ENCODE measurements around the gene VWA8.

The VWA8 gene

DNA sequence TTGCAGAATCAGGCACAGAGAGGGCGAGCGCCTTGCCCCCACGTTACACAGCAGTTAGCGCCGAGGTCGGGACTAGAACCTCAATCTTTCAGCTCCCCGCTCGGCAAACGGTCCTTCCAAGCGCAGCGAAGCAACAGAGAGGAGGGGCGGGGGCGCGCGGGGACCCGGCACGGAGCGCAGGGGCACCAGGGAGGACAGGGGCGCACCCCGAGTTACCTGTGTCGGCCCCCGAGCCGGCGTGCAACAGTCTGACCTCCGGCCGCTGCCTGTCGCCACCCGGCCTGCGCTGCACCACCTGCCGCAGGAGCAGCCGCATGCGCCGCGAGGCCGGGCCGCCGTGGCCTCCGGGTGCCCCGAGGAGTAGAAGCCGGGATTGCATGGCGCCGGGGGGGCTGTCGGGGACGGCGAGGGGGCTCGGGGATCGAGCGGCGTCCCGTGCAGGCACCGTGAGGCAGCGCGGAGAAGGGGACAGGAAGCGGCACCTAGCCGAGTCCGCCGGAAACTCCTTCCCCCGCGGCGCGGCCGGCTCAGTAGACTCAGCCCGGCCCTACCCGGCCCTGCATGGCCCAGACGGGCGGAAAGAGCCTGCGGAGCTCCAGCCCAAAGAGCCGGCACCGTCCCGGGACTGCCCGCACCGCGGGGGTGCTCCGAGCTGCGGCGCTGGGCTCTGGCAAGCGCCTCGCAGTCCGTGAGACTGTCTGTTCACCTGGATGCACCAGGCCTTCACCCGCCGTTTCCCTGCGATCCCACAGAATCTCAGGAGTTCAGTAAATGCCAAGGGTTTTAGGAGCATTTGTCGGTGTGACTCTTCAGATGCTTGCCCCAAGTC lies at the start of gene VWA8:
Gene VWA8 (minus strand): TSS at position 473 of the 829 bp plus-strand sequence. CDS start 94 bp downstream, at position 379.
- peak within 1 kb of the TSS; percentile 80 for H3K9ac ChIP-seq
- H3K4me3 ChIP-seq (IDR thresholded peaks at IDR 0.05; ENCODE audit: insufficient read depth, low read depth, low read length): no peak within 1 kb of the TSS
- H3K4me2 ChIP-seq: peak within 1 kb of the TSS; percentile 81
- peaks cover 49% of the 10 kb centered on the region for H3K4me1 ChIP-seq (ENCODE audit: low read depth, poor library complexity, severe bottlenecking)
- TF ChIP-seq, protein P1, sequence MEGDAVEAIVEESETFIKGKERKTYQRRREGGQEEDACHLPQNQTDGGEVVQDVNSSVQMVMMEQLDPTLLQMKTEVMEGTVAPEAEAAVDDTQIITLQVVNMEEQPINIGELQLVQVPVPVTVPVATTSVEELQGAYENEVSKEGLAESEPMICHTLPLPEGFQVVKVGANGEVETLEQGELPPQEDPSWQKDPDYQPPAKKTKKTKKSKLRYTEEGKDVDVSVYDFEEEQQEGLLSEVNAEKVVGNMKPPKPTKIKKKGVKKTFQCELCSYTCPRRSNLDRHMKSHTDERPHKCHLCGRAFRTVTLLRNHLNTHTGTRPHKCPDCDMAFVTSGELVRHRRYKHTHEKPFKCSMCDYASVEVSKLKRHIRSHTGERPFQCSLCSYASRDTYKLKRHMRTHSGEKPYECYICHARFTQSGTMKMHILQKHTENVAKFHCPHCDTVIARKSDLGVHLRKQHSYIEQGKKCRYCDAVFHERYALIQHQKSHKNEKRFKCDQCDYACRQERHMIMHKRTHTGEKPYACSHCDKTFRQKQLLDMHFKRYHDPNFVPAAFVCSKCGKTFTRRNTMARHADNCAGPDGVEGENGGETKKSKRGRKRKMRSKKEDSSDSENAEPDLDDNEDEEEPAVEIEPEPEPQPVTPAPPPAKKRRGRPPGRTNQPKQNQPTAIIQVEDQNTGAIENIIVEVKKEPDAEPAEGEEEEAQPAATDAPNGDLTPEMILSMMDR (conservative IDR thresholded peaks at IDR 0.05; ENCODE audit: low read depth, low read length): no peak
- peak within 1 kb of the TSS; percentile 65 for H3K27ac ChIP-seq
- H3K79me2 ChIP-seq (ENCODE audit: insufficient read depth, low read depth): peaks cover 41% of the 10 kb centered on the region
- peak within 1 kb of the TSS; percentile 75 for H2AFZ ChIP-seq (ENCODE audit: low read depth)
- no peaks in the 10 kb centered on the region for H3K36me3 ChIP-seq (ENCODE audit: insufficient read depth)
- no peaks in the 10 kb centered on the region for H3K27me3 ChIP-seq (ENCODE audit: insufficient read depth, low read depth)
- no peaks in the 10 kb centered on the region for H4K20me1 ChIP-seq (ENCODE audit: insufficient read depth)

GRCh38 chr13:42009057-42009456 lies 48.1 kb upstream of the VWA8 start:
- no peak overlapping the region for H3K27ac ChIP-seq
- no peaks in the 10 kb centered on the region for H3K79me2 ChIP-seq (ENCODE audit: insufficient read depth, low read depth)
- H4K20me1 ChIP-seq (ENCODE audit: insufficient read depth): no peaks in the 10 kb centered on the region
- H3K4me3 ChIP-seq (IDR thresholded peaks at IDR 0.05; ENCODE audit: insufficient read depth, low read depth, low read length): no peak overlapping the region
- H3K36me3 ChIP-seq (ENCODE audit: insufficient read depth): no peaks in the 10 kb centered on the region
- no peaks in the 10 kb centered on the region for H3K27me3 ChIP-seq (ENCODE audit: insufficient read depth, low read depth)
- TF ChIP-seq, protein P1 (conservative IDR thresholded peaks at IDR 0.05; ENCODE audit: low read depth, low read length): no peak
- H3K4me2 ChIP-seq: no peak overlapping the region
- no peak overlapping the region for H3K9ac ChIP-seq
- H2AFZ ChIP-seq (ENCODE audit: low read depth): no peak overlapping the region
- no peaks in the 10 kb centered on the region for H3K4me1 ChIP-seq (ENCODE audit: low read depth, poor library complexity, severe bottlenecking)

DNA sequence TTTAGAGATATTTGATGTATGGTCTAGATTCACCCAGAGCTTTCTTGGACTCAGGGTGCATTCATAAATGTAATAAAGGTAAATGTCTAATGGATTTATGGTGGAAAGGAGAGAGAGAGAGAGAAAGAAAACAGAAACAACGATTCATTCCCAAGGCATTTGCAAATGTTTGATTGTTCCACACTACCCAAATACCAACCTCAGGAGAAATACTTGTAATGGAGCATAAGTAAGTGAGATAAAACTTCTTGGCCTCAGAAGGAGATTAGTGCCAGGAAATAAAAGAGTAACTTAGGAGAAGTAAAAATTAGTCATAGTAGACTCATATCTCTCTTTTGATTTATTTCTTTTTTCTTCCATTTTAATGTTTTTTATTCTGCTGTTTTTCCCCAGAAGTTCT lies 46.9 kb upstream of the VWA8 start:
- no peaks in the 10 kb centered on the region for H4K20me1 ChIP-seq (ENCODE audit: insufficient read depth)
- H3K36me3 ChIP-seq (ENCODE audit: insufficient read depth): no peaks in the 10 kb centered on the region
- H3K79me2 ChIP-seq (ENCODE audit: insufficient read depth, low read depth): no peaks in the 10 kb centered on the region
- no peak overlapping the region for H3K9ac ChIP-seq
- H2AFZ ChIP-seq (ENCODE audit: low read depth): no peak overlapping the region
- no peak overlapping the region for H3K4me2 ChIP-seq
- no peak overlapping the region for H3K27ac ChIP-seq
- H3K4me3 ChIP-seq (IDR thresholded peaks at IDR 0.05; ENCODE audit: insufficient read depth, low read depth, low read length): no peak overlapping the region
- TF ChIP-seq, protein P1 (conservative IDR thresholded peaks at IDR 0.05; ENCODE audit: low read depth, low read length): no peak
- no peaks in the 10 kb centered on the region for H3K27me3 ChIP-seq (ENCODE audit: insufficient read depth, low read depth)
- H3K4me1 ChIP-seq (ENCODE audit: low read depth, poor library complexity, severe bottlenecking): no peaks in the 10 kb centered on the region

DNA sequence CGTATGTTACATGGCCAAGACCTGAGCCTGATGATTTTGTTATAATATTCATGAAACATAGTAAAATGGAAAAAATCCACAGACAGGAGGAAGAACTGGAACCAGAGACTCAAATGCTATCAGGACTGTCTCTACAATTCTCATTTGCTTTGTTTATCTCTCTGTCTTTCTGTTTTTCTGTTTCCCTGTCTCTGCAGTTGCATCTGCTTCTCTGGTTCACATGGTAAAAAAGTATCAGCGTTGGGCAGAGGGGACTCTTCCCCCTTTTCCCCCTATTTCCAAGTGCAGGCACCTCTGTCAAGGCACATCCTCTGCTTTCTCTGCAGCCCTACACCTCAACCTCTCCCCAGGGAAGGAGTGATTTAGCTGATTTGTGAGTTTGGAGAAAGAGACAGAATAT lies 41.2 kb upstream of the VWA8 start:
- no peak overlapping the region for H2AFZ ChIP-seq (ENCODE audit: low read depth)
- no peaks in the 10 kb centered on the region for H3K4me1 ChIP-seq (ENCODE audit: low read depth, poor library complexity, severe bottlenecking)
- TF ChIP-seq, protein P1 (conservative IDR thresholded peaks at IDR 0.05; ENCODE audit: low read depth, low read length): no peak
- H3K4me3 ChIP-seq (IDR thresholded peaks at IDR 0.05; ENCODE audit: insufficient read depth, low read depth, low read length): no peak overlapping the region
- H3K9ac ChIP-seq: no peak overlapping the region
- H3K4me2 ChIP-seq: no peak overlapping the region
- no peaks in the 10 kb centered on the region for H3K27me3 ChIP-seq (ENCODE audit: insufficient read depth, low read depth)
- no peaks in the 10 kb centered on the region for H3K36me3 ChIP-seq (ENCODE audit: insufficient read depth)
- no peak overlapping the region for H3K27ac ChIP-seq
- no peaks in the 10 kb centered on the region for H4K20me1 ChIP-seq (ENCODE audit: insufficient read depth)
- no peaks in the 10 kb centered on the region for H3K79me2 ChIP-seq (ENCODE audit: insufficient read depth, low read depth)

Measured in KMS-11 (cell line).